Smooth muscle cell of the brain vasculature (primary cell): ENCODE measurements around the gene SYT13.

Experiments used
- DNase-seq: peaks from one replicate; pipeline ENCODE4 v3.0.0-alpha.2; 2012; ENCODE audit warnings: low read depth, low spot score

SYT13 gene

GRCh38 chr11:45285930-45286632 lies at the start of gene SYT13:
TSS of gene SYT13 (minus strand) at chr11:45286341. CDS start at chr11:45286207, 134 bp downstream.
- DNase-seq, result no peak

- DNase-seq, result no peak
Measured at GRCh38 chr11:45335434-45335833, 49.3 kb upstream of the SYT13 start.

- DNase-seq, result no peak
Measured at GRCh38 chr11:45334836-45335235, 48.7 kb upstream of the SYT13 start.

- no peak for DNase-seq
Measured at GRCh38 chr11:45334410-45334809, 48.3 kb upstream of the SYT13 start.

GRCh38 chr11:45333001-45333971 lies 47.1 kb upstream of the SYT13 start:
- peak; percentile 20 for DNase-seq

- DNase-seq, result peak; percentile 4
Measured at GRCh38 chr11:45332276-45332934, 46.3 kb upstream of the SYT13 start.

GRCh38 chr11:45331839-45332238 lies 45.7 kb upstream of the SYT13 start:
- DNase-seq, result no peak

- no peak for DNase-seq
Measured at GRCh38 chr11:45328726-45329125, 42.6 kb upstream of the SYT13 start.

- no peak for DNase-seq
Measured at GRCh38 chr11:45324459-45324858, 38.3 kb upstream of the SYT13 start.

GRCh38 chr11:45323601-45324249 lies 37.6 kb upstream of the SYT13 start:
- DNase-seq, result no peak

GRCh38 chr11:45322891-45323600 lies 36.9 kb upstream of the SYT13 start:
- no peak for DNase-seq

- DNase-seq, result no peak
Measured at GRCh38 chr11:45322111-45322705, 36.1 kb upstream of the SYT13 start.

- no peak for DNase-seq
Measured at GRCh38 chr11:45321669-45322068, 35.5 kb upstream of the SYT13 start.

GRCh38 chr11:45321031-45321595 lies 35.0 kb upstream of the SYT13 start:
- DNase-seq, result no peak

GRCh38 chr11:45320371-45320770 lies 34.2 kb upstream of the SYT13 start:
- no peak for DNase-seq

- no peak for DNase-seq
Measured at GRCh38 chr11:45319077-45319476, 32.9 kb upstream of the SYT13 start.

- no peak for DNase-seq
Measured at GRCh38 chr11:45318516-45318915, 32.4 kb upstream of the SYT13 start.

GRCh38 chr11:45316258-45316657 lies 30.1 kb upstream of the SYT13 start:
- DNase-seq, result no peak

- no peak for DNase-seq
Measured at GRCh38 chr11:45314900-45315299, 28.8 kb upstream of the SYT13 start.

GRCh38 chr11:45313171-45313865 lies 27.2 kb upstream of the SYT13 start:
- DNase-seq, result no peak
